ENCODE measurements around the gene OGFOD3.
"Not testable (repeated sequence)": the region's sequence is repeated elsewhere in the genome, so short reads cannot be mapped to it uniquely, and the experiment has no call there.

The OGFOD3 gene

GRCh38 chr17:82386255-82386831, 32.0 kb downstream of the OGFOD3 start:
- no peak for DNase-seq

- DNase-seq = no peak
These were observed 32.7 kb downstream of the OGFOD3 start for GRCh38 chr17:82385559-82386254.

GRCh38 chr17:82384730-82385481, 33.5 kb downstream of the OGFOD3 start:
- DNase-seq = no peak

- no peak for DNase-seq
These were observed 34.2 kb downstream of the OGFOD3 start for GRCh38 chr17:82384051-82384729.

- no peak for DNase-seq
These were observed 35.0 kb downstream of the OGFOD3 start for GRCh38 chr17:82383411-82383810.

GRCh38 chr17:82382933-82383255, 35.5 kb downstream of the OGFOD3 start:
- DNase-seq = no peak

- DNase-seq = not testable (repeated sequence)
These were observed 36.0 kb downstream of the OGFOD3 start for GRCh38 chr17:82382220-82382932.

GRCh38 chr17:82381703-82382009, 36.7 kb downstream of the OGFOD3 start:
- not testable (repeated sequence) for DNase-seq

- no peak for DNase-seq
These were observed 37.3 kb downstream of the OGFOD3 start for GRCh38 chr17:82380860-82381702.

- DNase-seq = no peak
These were observed 39.7 kb downstream of the OGFOD3 start for GRCh38 chr17:82378741-82379021.

GRCh38 chr17:82377924-82378740, 40.3 kb downstream of the OGFOD3 start:
- no peak for DNase-seq

- DNase-seq = not testable (repeated sequence)
These were observed 41.1 kb downstream of the OGFOD3 start for GRCh38 chr17:82377294-82377693.

- no peak for DNase-seq
These were observed 42.2 kb downstream of the OGFOD3 start for GRCh38 chr17:82376042-82376730.

GRCh38 chr17:82375359-82376041, 42.9 kb downstream of the OGFOD3 start:
- DNase-seq = no peak

- DNase-seq = no peak
These were observed 43.6 kb downstream of the OGFOD3 start for GRCh38 chr17:82374626-82375331.

GRCh38 chr17:82373731-82374625, 44.4 kb downstream of the OGFOD3 start:
- no peak for DNase-seq

GRCh38 chr17:82373072-82373452, 45.3 kb downstream of the OGFOD3 start:
- not testable (repeated sequence) for DNase-seq

- DNase-seq = no peak
These were observed 45.9 kb downstream of the OGFOD3 start for GRCh38 chr17:82372249-82373071.
